A204.1 (cell line): Measurements from ENCODE around the gene ZNF398.

ENCODE experiments used
- FAIRE-seq: peaks from 2 replicates; lab custom pipeline; 2012; peaks lifted over from hg19 to GRCh38; lab: Jason Lieb, UNC

The ZNF398 gene

GRCh38 chr7:149147752-149148653 lies 750 bp downstream of the ZNF398 start:
- no peak for FAIRE-seq

- no peak for FAIRE-seq
Measured at GRCh38 chr7:149150981-149151380, 3.7 kb downstream of the ZNF398 start.

GRCh38 chr7:149153346-149153745 lies 6.1 kb downstream of the ZNF398 start:
- no peak for FAIRE-seq

GRCh38 chr7:149154056-149154455 lies 6.8 kb downstream of the ZNF398 start:
- no peak for FAIRE-seq

GRCh38 chr7:149156898-149157297 lies 9.6 kb downstream of the ZNF398 start:
- no peak for FAIRE-seq

- FAIRE-seq: no peak
Measured at GRCh38 chr7:149161241-149161848, 14.1 kb downstream of the ZNF398 start.

- no peak for FAIRE-seq
Measured at GRCh38 chr7:149166142-149166541, 18.9 kb downstream of the ZNF398 start.

- FAIRE-seq: no peak
Measured at GRCh38 chr7:149166630-149167352, 19.5 kb downstream of the ZNF398 start.

GRCh38 chr7:149171892-149172533 lies 24.8 kb downstream of the ZNF398 start:
- FAIRE-seq: no peak

GRCh38 chr7:149172534-149172920 lies 25.3 kb downstream of the ZNF398 start:
- FAIRE-seq: no peak

GRCh38 chr7:149175150-149175549 lies 27.9 kb downstream of the ZNF398 start:
- no peak for FAIRE-seq

- FAIRE-seq: no peak
Measured at GRCh38 chr7:149179241-149179640, 32.0 kb downstream of the ZNF398 start.

GRCh38 chr7:149180722-149181449 lies 33.6 kb downstream of the ZNF398 start:
- FAIRE-seq: no peak

GRCh38 chr7:149181450-149181790 lies 34.2 kb downstream of the ZNF398 start:
- no peak for FAIRE-seq

- no peak for FAIRE-seq
Measured at GRCh38 chr7:149184274-149184673, 37.0 kb downstream of the ZNF398 start.

- no peak for FAIRE-seq
Measured at GRCh38 chr7:149188213-149188612, 41.0 kb downstream of the ZNF398 start.

- FAIRE-seq: no peak
Measured at GRCh38 chr7:149188637-149189259, 41.5 kb downstream of the ZNF398 start.

GRCh38 chr7:149191851-149192250 lies 44.6 kb downstream of the ZNF398 start:
- no peak for FAIRE-seq

- FAIRE-seq: no peak
Measured at GRCh38 chr7:149194799-149195179, 47.5 kb downstream of the ZNF398 start.

- FAIRE-seq: no peak
Measured at GRCh38 chr7:149195180-149196150, 48.2 kb downstream of the ZNF398 start, which contains the start of gene ZNF282. Gene ZNF282, plus strand, starts transcription at chr7:149195546. Its CDS starts 44 bp downstream, at chr7:149195590.
